HEK293 (cell line): ENCODE results near the gene IRX5.

ENCODE experiments used
- CTCF ChIA-PET: fragments of 350-600 bp; formaldehyde crosslinking; extraction: SDS; loops from one replicate; lab custom pipeline; 2021; ENCODE audit warnings: antibody characterized with exemption; lab: Yijun Ruan, JAX
- POLR2A ChIA-PET: fragments of 300-600 bp; formaldehyde crosslinking; extraction: SDS; loops from one replicate; lab custom pipeline; 2020; ENCODE audit warnings: antibody characterized with exemption, inconsistent platforms; lab: Yijun Ruan, JAX
- H3K27ac ChIP-seq: fragments of 200-500 bp; sonication (Bioruptor generic); 2 replicates; pipeline ENCODE4 v1.5.1; 2014; ENCODE audit warnings: low read depth, low read length, control low read depth, inconsistent platforms; ENCODE audit errors: extremely low read depth
- H3K36me3 ChIP-seq, 2 experiments: fragments of 200-500 bp in 1 of 2; sonication (Bioruptor generic) in 1 of 2; 1 replicate in 1 of 2; 2 replicates in 1 of 2; pipeline ENCODE4 v1.5.1; 2014 to 2017; ENCODE audit warnings: inconsistent platforms in 2 of 2, low read length in 2 of 2; ENCODE audit not compliant: control insufficient read depth in 2 of 2, insufficient read depth in 1 of 2
- H3K4me1 ChIP-seq: fragments of 200-500 bp; sonication (Bioruptor generic); 2 replicates; pipeline ENCODE4 v1.5.1; 2014; ENCODE audit warnings: mild to moderate bottlenecking, low read length, inconsistent platforms; ENCODE audit not compliant: control insufficient read depth, insufficient read depth
- H3K4me3 ChIP-seq: 2 replicates; pipeline ENCODE4 v1.5.1; 2011; ENCODE audit warnings: low read depth, mild to moderate bottlenecking, control low read depth, low read length, moderate library complexity
- H3K9me3 ChIP-seq: fragments of 200-500 bp; sonication (Bioruptor generic); 2 replicates; pipeline ENCODE4 v1.5.1; 2014; ENCODE audit warnings: low read depth, low read length, inconsistent platforms; ENCODE audit not compliant: control insufficient read depth, insufficient read depth
- BCL11A ChIP-seq: fragments of 450-650 bp; formaldehyde crosslinking; IDR thresholded peaks from 2 replicates; pipeline ENCODE4 v1.5.1; 2016; ENCODE audit warnings: low read depth, missing biosample characterization, missing genetic modification characterization
- FEZF1 ChIP-seq: fragments of 450-650 bp; formaldehyde crosslinking; IDR thresholded peaks from 2 replicates; pipeline ENCODE4 v1.5.1; 2016; ENCODE audit warnings: missing biosample characterization, missing genetic modification characterization
- GLIS2 ChIP-seq: fragments of 450-650 bp; formaldehyde crosslinking; IDR thresholded peaks from 2 replicates; pipeline ENCODE4 v1.5.1; 2016; ENCODE audit warnings: missing biosample characterization, missing genetic modification characterization
- KLF1 ChIP-seq: fragments of 450-650 bp; formaldehyde crosslinking; IDR thresholded peaks from 2 replicates; pipeline ENCODE4 v1.5.1; 2016; ENCODE audit warnings: missing biosample characterization, missing genetic modification characterization
- KLF9 ChIP-seq: fragments of 450-650 bp; formaldehyde crosslinking; IDR thresholded peaks from 2 replicates; pipeline ENCODE4 v1.5.1; 2016; ENCODE audit warnings: missing biosample characterization, missing genetic modification characterization, low read depth
- RBAK ChIP-seq: fragments of 450-650 bp; formaldehyde crosslinking; IDR thresholded peaks from 2 replicates; pipeline ENCODE4 v1.5.1; 2016; ENCODE audit warnings: missing biosample characterization, missing genetic modification characterization
- SETDB1 ChIP-seq: IDR thresholded peaks from one replicate; pipeline ENCODE4 v1.6.1; 2017; ENCODE audit warnings: mild to moderate bottlenecking, low read length, moderate library complexity, mixed read lengths; ENCODE audit not compliant: insufficient read length
- ZNF133 ChIP-seq: fragments of 450-650 bp; formaldehyde crosslinking; IDR thresholded peaks from 2 replicates; pipeline ENCODE4 v1.5.1; 2016; ENCODE audit warnings: missing biosample characterization, missing genetic modification characterization
- ZNF202 ChIP-seq: fragments of 450-650 bp; formaldehyde crosslinking; IDR thresholded peaks from 2 replicates; pipeline ENCODE4 v1.5.1; 2016; ENCODE audit warnings: missing biosample characterization, missing genetic modification characterization, borderline replicate concordance
- ZNF211 ChIP-seq: fragments of 450-650 bp; formaldehyde crosslinking; IDR thresholded peaks from 2 replicates; pipeline ENCODE4 v1.5.1; 2016; ENCODE audit warnings: low read depth, missing biosample characterization, missing genetic modification characterization
- ZNF23 ChIP-seq: fragments of 450-650 bp; formaldehyde crosslinking; IDR thresholded peaks from 2 replicates; pipeline ENCODE4 v1.5.1; 2016; ENCODE audit warnings: missing biosample characterization, missing genetic modification characterization, borderline replicate concordance
- ZNF239 ChIP-seq: fragments of 450-650 bp; formaldehyde crosslinking; IDR thresholded peaks from 2 replicates; pipeline ENCODE4 v1.5.1; 2016; ENCODE audit warnings: missing biosample characterization, missing genetic modification characterization
- ZNF366 ChIP-seq: fragments of 450-650 bp; formaldehyde crosslinking; conservative IDR thresholded peaks from 2 replicates; pipeline ENCODE4 v1.5.1; 2016; ENCODE audit warnings: missing biosample characterization, missing genetic modification characterization
- ZNF37A ChIP-seq: fragments of 450-650 bp; IDR thresholded peaks from 2 replicates; pipeline ENCODE4 v1.5.1; 2018; ENCODE audit warnings: missing biosample characterization, missing genetic modification characterization
- ZNF391 ChIP-seq: fragments of 450-650 bp; formaldehyde crosslinking; IDR thresholded peaks from 2 replicates; pipeline ENCODE4 v1.5.1; 2016; ENCODE audit warnings: low read depth, missing biosample characterization, missing genetic modification characterization, borderline replicate concordance
- ZNF394 ChIP-seq: fragments of 450-650 bp; formaldehyde crosslinking; IDR thresholded peaks from 2 replicates; pipeline ENCODE4 v1.5.1; 2016; ENCODE audit warnings: missing biosample characterization, missing genetic modification characterization, mild to moderate bottlenecking, moderate library complexity, borderline replicate concordance
- ZNF433 ChIP-seq: fragments of 450-650 bp; formaldehyde crosslinking; IDR thresholded peaks from 2 replicates; pipeline ENCODE4 v1.5.1; 2016; ENCODE audit warnings: missing biosample characterization, missing genetic modification characterization, low read depth
- ZNF530 ChIP-seq: fragments of 450-650 bp; formaldehyde crosslinking; IDR thresholded peaks from 2 replicates; pipeline ENCODE4 v1.5.1; 2016; ENCODE audit warnings: low read depth, missing biosample characterization, missing genetic modification characterization
- ZNF747 ChIP-seq: fragments of 450-650 bp; formaldehyde crosslinking; IDR thresholded peaks from 2 replicates; pipeline ENCODE4 v1.5.1; 2016; ENCODE audit warnings: missing biosample characterization, missing genetic modification characterization
- TF ChIP-seq, protein P1 (sequence below): fragments of 450-650 bp; formaldehyde crosslinking; IDR thresholded peaks from 2 replicates; pipeline ENCODE4 v1.5.1; 2016; ENCODE audit warnings: missing biosample characterization, missing genetic modification characterization, low read depth
- TF ChIP-seq, protein P2 (sequence below): fragments of 450-650 bp; formaldehyde crosslinking; IDR thresholded peaks from 2 replicates; pipeline ENCODE4 v1.5.1; 2016; ENCODE audit warnings: missing biosample characterization, missing genetic modification characterization, borderline replicate concordance
- TF ChIP-seq, protein P3 (sequence below): fragments of 450-650 bp; formaldehyde crosslinking; IDR thresholded peaks from 2 replicates; pipeline ENCODE4 v1.5.1; 2017; ENCODE audit warnings: missing biosample characterization, mild to moderate bottlenecking, missing genetic modification characterization, moderate library complexity
- TF ChIP-seq, protein P4 (sequence below): fragments of 450-650 bp; formaldehyde crosslinking; conservative IDR thresholded peaks from 2 replicates; pipeline ENCODE4 v1.5.1; 2016; ENCODE audit warnings: low read depth, missing biosample characterization, missing genetic modification characterization

Gene IRX5

DNA sequence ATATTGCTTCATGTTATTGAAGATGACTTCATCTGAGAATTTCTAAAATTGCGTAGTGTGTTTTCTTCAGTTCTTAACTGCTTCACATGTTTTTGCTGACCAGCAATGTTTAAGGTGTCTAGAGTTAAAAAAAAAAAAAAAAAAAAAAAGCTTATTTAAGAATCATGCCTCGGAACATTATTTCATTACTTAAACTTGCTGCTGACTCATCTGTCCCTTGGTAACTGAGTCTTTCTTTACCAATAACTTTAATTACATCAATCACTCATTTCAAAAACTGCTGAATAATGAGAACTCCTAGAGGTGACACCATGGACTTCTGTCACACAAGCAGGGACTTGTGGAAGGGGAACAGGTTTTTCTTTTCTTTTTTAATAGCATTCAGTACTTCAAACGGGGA lies 16.2 kb downstream of the IRX5 start:
- CTCF ChIA-PET, result interaction anchor here (1.2 to 1.4 kb wide), 2 partner anchors 10 to 15 kb away, joined by 3 read pairs; no protein-coding TSS in a partner anchor
- Histone ChIP-seq H3K9me3 (no peaks in the 10 kb centered on the region), H3K36me3 (no peaks in the 10 kb centered on the region), H3K27ac (no peak overlapping the region), H3K4me3 (no peak overlapping the region), H3K4me1 (no peaks in the 10 kb centered on the region)
- POLR2A ChIA-PET, result interaction anchor here (1.9 kb wide), 1 partner anchor 16 kb away, joined by 8 read pairs; the partner anchor contains the start of gene IRX5
- no peak for TF ChIP-seq ZNF23 (tag by site-specific recombination)
- no peak for TF ChIP-seq ZNF239
- no peak for TF ChIP-seq GLIS2
- no peak for TF ChIP-seq ZNF366 (tag by site-specific recombination)
- TF ChIP-seq ZNF211 (tag by site-specific recombination), result no peak
- no peak for TF ChIP-seq RBAK (tag by site-specific recombination)
- TF ChIP-seq ZNF394 (tag by site-specific recombination), result no peak
- TF ChIP-seq BCL11A (tag by site-specific recombination), result no peak
- TF ChIP-seq, protein P1, sequence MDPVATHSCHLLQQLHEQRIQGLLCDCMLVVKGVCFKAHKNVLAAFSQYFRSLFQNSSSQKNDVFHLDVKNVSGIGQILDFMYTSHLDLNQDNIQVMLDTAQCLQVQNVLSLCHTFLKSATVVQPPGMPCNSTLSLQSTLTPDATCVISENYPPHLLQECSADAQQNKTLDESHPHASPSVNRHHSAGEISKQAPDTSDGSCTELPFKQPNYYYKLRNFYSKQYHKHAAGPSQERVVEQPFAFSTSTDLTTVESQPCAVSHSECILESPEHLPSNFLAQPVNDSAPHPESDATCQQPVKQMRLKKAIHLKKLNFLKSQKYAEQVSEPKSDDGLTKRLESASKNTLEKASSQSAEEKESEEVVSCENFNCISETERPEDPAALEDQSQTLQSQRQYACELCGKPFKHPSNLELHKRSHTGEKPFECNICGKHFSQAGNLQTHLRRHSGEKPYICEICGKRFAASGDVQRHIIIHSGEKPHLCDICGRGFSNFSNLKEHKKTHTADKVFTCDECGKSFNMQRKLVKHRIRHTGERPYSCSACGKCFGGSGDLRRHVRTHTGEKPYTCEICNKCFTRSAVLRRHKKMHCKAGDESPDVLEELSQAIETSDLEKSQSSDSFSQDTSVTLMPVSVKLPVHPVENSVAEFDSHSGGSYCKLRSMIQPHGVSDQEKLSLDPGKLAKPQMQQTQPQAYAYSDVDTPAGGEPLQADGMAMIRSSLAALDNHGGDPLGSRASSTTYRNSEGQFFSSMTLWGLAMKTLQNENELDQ (tag by site-specific recombination), result no peak
- TF ChIP-seq, protein P2, sequence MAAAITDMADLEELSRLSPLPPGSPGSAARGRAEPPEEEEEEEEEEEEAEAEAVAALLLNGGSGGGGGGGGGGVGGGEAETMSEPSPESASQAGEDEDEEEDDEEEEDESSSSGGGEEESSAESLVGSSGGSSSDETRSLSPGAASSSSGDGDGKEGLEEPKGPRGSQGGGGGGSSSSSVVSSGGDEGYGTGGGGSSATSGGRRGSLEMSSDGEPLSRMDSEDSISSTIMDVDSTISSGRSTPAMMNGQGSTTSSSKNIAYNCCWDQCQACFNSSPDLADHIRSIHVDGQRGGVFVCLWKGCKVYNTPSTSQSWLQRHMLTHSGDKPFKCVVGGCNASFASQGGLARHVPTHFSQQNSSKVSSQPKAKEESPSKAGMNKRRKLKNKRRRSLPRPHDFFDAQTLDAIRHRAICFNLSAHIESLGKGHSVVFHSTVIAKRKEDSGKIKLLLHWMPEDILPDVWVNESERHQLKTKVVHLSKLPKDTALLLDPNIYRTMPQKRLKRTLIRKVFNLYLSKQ (tag by site-specific recombination), result no peak
- no peak for TF ChIP-seq KLF1
- no peak for TF ChIP-seq ZNF433 (tag by site-specific recombination)
- no peak for TF ChIP-seq ZNF530
- no peak for TF ChIP-seq ZNF202 (tag by site-specific recombination)
- no peak for TF ChIP-seq ZNF133 (tag by site-specific recombination)
- TF ChIP-seq KLF9 (tag by site-specific recombination), result no peak
- TF ChIP-seq ZNF37A (tag by site-specific recombination), result no peak
- TF ChIP-seq, protein P3, sequence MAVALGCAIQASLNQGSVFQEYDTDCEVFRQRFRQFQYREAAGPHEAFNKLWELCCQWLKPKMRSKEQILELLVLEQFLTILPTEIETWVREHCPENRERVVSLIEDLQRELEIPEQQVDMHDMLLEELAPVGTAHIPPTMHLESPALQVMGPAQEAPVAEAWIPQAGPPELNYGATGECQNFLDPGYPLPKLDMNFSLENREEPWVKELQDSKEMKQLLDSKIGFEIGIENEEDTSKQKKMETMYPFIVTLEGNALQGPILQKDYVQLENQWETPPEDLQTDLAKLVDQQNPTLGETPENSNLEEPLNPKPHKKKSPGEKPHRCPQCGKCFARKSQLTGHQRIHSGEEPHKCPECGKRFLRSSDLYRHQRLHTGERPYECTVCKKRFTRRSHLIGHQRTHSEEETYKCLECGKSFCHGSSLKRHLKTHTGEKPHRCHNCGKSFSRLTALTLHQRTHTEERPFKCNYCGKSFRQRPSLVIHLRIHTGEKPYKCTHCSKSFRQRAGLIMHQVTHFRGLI, result no peak
- no peak for TF ChIP-seq SETDB1

- POLR2A ChIA-PET, result interaction anchor here (1.9 kb wide), 1 partner anchor 16 kb away, joined by 8 read pairs; the partner anchor contains the start of gene IRX5
- Histone ChIP-seq H3K4me3 (no peak overlapping the region), H3K27ac (no peak overlapping the region), H3K4me1 (no peaks in the 10 kb centered on the region), H3K9me3 (no peaks in the 10 kb centered on the region), H3K36me3 (no peaks in the 10 kb centered on the region)
- CTCF ChIA-PET, result interaction anchor here (1.0 to 1.3 kb wide), 2 partner anchors 10 to 74 kb away, joined by 3 to 4 read pairs; no protein-coding TSS in a partner anchor
- no peak for TF ChIP-seq ZNF391 (tag by site-specific recombination)
- TF ChIP-seq, protein P4, sequence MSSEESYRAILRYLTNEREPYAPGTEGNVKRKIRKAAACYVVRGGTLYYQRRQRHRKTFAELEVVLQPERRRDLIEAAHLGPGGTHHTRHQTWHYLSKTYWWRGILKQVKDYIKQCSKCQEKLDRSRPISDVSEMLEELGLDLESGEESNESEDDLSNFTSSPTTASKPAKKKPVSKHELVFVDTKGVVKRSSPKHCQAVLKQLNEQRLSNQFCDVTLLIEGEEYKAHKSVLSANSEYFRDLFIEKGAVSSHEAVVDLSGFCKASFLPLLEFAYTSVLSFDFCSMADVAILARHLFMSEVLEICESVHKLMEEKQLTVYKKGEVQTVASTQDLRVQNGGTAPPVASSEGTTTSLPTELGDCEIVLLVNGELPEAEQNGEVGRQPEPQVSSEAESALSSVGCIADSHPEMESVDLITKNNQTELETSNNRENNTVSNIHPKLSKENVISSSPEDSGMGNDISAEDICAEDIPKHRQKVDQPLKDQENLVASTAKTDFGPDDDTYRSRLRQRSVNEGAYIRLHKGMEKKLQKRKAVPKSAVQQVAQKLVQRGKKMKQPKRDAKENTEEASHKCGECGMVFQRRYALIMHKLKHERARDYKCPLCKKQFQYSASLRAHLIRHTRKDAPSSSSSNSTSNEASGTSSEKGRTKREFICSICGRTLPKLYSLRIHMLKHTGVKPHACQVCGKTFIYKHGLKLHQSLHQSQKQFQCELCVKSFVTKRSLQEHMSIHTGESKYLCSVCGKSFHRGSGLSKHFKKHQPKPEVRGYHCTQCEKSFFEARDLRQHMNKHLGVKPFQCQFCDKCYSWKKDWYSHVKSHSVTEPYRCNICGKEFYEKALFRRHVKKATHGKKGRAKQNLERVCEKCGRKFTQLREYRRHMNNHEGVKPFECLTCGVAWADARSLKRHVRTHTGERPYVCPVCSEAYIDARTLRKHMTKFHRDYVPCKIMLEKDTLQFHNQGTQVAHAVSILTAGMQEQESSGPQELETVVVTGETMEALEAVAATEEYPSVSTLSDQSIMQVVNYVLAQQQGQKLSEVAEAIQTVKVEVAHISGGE (tag by site-specific recombination), result no peak
- TF ChIP-seq FEZF1 (tag by site-specific recombination), result no peak
- TF ChIP-seq ZNF747 (tag by site-specific recombination), result no peak
- TF ChIP-seq ZNF37A (tag by site-specific recombination), result no peak
- no peak for TF ChIP-seq ZNF133 (tag by site-specific recombination)
Observed at GRCh38 chr16:54947616-54948015, 17.0 kb downstream of the IRX5 start.
